Right lobe of liver (tissue), 6 donors: ENCODE results near the gene ACOX3. TPM values are rescaled to one million over a fixed set of nuclear protein-coding genes. Genes with fewer than 3 reads are reported as not detected.

Source experiments
- ATAC-seq, 4 donors: fragments of 200-7000 bp; cut with Tn5 transposase; one replicate each; pipeline ENCODE4 v1.9.1; 2020; ENCODE audit warnings: mild to moderate bottlenecking in 4 of 4, moderate library complexity in 4 of 4
- DNase-seq, 3 donors: peaks; one replicate each; pipeline ENCODE4 v3.0.0-alpha.2; 2020
- H3K27ac ChIP-seq, 3 donors: fragments of 200-600 bp; one replicate each; pipeline ENCODE4 v1.8.0; 2022
- H3K27me3 ChIP-seq, 2 donors: fragments of 200-600 bp; one replicate each; pipeline ENCODE4 v1.8.0; 2022
- H3K36me3 ChIP-seq, 4 donors: fragments of 200-600 bp; sonication (generic) in 1 of 4; one replicate each; pipeline versions ENCODE4 v1.5.1 to v1.8.0; 2017 to 2022; ENCODE audit warnings: control low read depth in 1 of 4
- H3K4me1 ChIP-seq, 4 donors: fragments of 200-600 bp; sonication (generic) in 1 of 4; one replicate each; pipeline versions ENCODE4 v1.5.1 to v1.8.0; 2017 to 2022; ENCODE audit warnings: control low read depth in 1 of 4
- H3K4me3 ChIP-seq, 3 donors: fragments of 200-600 bp; one replicate each; pipeline ENCODE4 v1.8.0; 2022
- H3K9me3 ChIP-seq, 4 donors: fragments of 200-600 bp; sonication (generic) in 1 of 4; one replicate each; pipeline versions ENCODE4 v1.5.1 to v1.8.0; 2017 to 2022; ENCODE audit warnings: control low read depth in 1 of 4
- CTCF ChIP-seq, 4 donors: fragments of 200-600 bp in 3 of 4; fragments of 450-650 bp in 1 of 4; IDR thresholded peaks; one replicate each; pipeline versions ENCODE4 v1.5.1 to v1.8.0; 2016 to 2022; ENCODE audit warnings: antibody characterized with exemption in 4 of 4, mild to moderate bottlenecking in 2 of 4
- POLR2A ChIP-seq: fragments of 450-650 bp; IDR thresholded peaks from one replicate; pipeline ENCODE4 v1.6.1; 2017; ENCODE audit warnings: antibody characterized with exemption, mild to moderate bottlenecking
- WGBS: methylation state at CpG from one replicate; pipeline ENCODE4 v1.1.6; 2018; ENCODE audit warnings: low coverage, low lambda C conversion rate; ENCODE audit not compliant: insufficient coverage; ENCODE audit errors: missing lambda C conversion rate; 5-methylcytosine and 5-hydroxymethylcytosine counted together
- intact Hi-C, 2 donors: fragments of 100-400 bp; cut with DNase I; formaldehyde crosslinking; loops; one replicate each; pipeline versions ENCODE4 v1.11.2 to v1.14.1; 2022
- small RNA-seq, 2 experiments: library from RNA; depleted of rRNA; stranded (forward); fragments of <200 nt; gene quantifications; one replicate each; pipeline ENCODE3, GENCODE V24; 2016
- total RNA-seq, 6 experiments: library from RNA; depleted of rRNA in 2 of 6; stranded (reverse); fragments of >200 nt in 2 of 6; fragmentation: NEBNext Ultra II Directional in 3 of 6; extraction: Animal tissue kit (Norgen Biotek cat#: 25700) in 3 of 6; gene quantifications; one replicate each; pipeline versions ENCODE4 v1.1.0 to v1.2.4, GENCODE V29; 2016 to 2023
- donor health status: DM: no; HTN: yes; CAD: no.
- donor health status: DM: no; HTN: no; CAD: no.
- donor health status: DM: no; HTN: no; CAD: no.
- donor health status: DM: no; HTN: yes; CAD: no.
- donor health status: DM: no; HTN: yes; CAD: no.

Gene ACOX3
- total RNA-seq, 6 experiments from 2014 or later: 18.5 to 36.9 (median 21.9) TPM

- Histone ChIP-seq H3K27me3 (no peaks in the 10 kb centered on the region), H3K4me1 (no peaks in the 10 kb centered on the region), H3K9me3 (peaks cover 0 to 3% (median 0%) of the 10 kb centered on the region in 4 donors), H3K27ac (no peak overlapping the region), H3K4me3 (no peak overlapping the region), H3K36me3 (no peaks in the 10 kb centered on the region)
- ATAC-seq (no peak), DNase-seq (peak in 1 of 3 donors; percentile 8)
- intact Hi-C loops: no loop called here
- 67% methylated on average over 6 of the region's 6 CpGs for WGBS
- TF ChIP-seq POLR2A (no peak), CTCF (IDR thresholded peaks at IDR 0.05) (no peak)
Measured at GRCh38 chr4:8317474-8317873, 123.0 kb downstream of the ACOX3 start.

DNA sequence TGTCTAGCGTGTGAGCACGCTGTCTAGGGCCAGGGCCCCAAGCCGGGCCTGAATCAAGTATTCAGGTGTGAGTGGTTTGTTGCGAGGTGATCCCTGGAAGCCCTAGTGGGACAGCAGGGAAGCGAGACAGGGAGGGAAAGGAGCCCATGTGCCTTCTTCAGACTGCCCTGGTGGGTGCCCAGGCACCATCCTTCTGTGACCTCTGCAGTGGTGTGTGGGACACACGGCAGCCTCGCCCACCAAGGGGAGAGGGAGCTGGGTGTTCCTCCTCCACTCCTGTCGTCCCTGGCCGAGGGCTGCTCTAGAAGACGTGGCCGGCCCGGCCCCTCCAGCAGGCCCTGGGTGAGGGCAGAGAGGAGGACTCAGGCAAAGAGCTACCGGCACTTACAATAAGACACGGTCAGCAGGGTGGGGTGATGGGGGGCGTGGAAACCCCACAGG lies 123.6 kb downstream of the ACOX3 start:
- WGBS: 90% methylated on average over 3 of the region's 15 CpGs
- intact Hi-C loops: no loop called here
- no peak overlapping the region for H3K27ac ChIP-seq
- no peaks in the 10 kb centered on the region for H3K36me3 ChIP-seq
- H3K27me3 ChIP-seq: no peaks in the 10 kb centered on the region
- H3K9me3 ChIP-seq: peaks cover 0 to 3% (median 0%) of the 10 kb centered on the region in 4 donors
- ATAC-seq (no peak), DNase-seq (peak in 1 of 3 donors; percentile 37)
- TF ChIP-seq CTCF (IDR thresholded peaks at IDR 0.05): no peak
- no peak for TF ChIP-seq POLR2A
- no peaks in the 10 kb centered on the region for H3K4me1 ChIP-seq
- H3K4me3 ChIP-seq: no peak overlapping the region

Small RNA genes within 50 kb of the gene (small RNA-seq; reads per million reads assigned to genes)
- 4.0 to 9.9 reads per million in 2 experiments for gene RNA5SP152

Other genes with a start within 250 kb of the ACOX3 start
- gene SH3TC1, start 241.4 kb downstream of the ACOX3 start, total RNA-seq: 10 to 100 TPM; 13.2 to 48.0 (median 24.9) TPM
- 1 to 10 TPM in 3 of 6 experiments, under 1 TPM in 3; 0.32 to 1.6 (median 1.0) TPM for gene HTRA3, start 171.0 kb downstream of the ACOX3 start, total RNA-seq
- 10 to 100 TPM in 3 of 6 experiments, 1 to 10 TPM in 3; 8.8 to 10.6 (median 9.6) TPM for gene TRMT44, start 54 bp upstream of the ACOX3 start, total RNA-seq
- not detected for gene GPR78, start 139.7 kb upstream of the ACOX3 start, total RNA-seq
- gene CPZ, start 152.0 kb upstream of the ACOX3 start, total RNA-seq: under 1 TPM in 5 of 6 experiments, not detected in 1; 0.24 to 0.80 (median 0.74) TPM